Duodenal mucosa (tissue), 2 donors: Measurements from ENCODE around the gene FUT6.

Source experiments
- H3K27ac ChIP-seq: one replicate; pipeline ENCODE4 v1.7.0; 2013; ENCODE audit warnings: low read depth, low read length
- H3K27me3 ChIP-seq, 2 donors: one replicate each; pipeline ENCODE4 v1.7.0; 2013; ENCODE audit warnings: low read length in 2 of 2, control low read depth in 1 of 2; ENCODE audit not compliant: insufficient read depth in 2 of 2, control insufficient read depth in 1 of 2
- H3K36me3 ChIP-seq, 2 donors: one replicate each; pipeline ENCODE4 v1.7.0; 2013; ENCODE audit warnings: low read length in 2 of 2, control low read depth in 1 of 2; ENCODE audit not compliant: insufficient read depth in 2 of 2, control insufficient read depth in 1 of 2
- H3K4me1 ChIP-seq, 2 donors: one replicate each; pipeline ENCODE4 v1.7.0; 2013; ENCODE audit warnings: low read length in 2 of 2, control low read depth in 1 of 2; ENCODE audit not compliant: insufficient read depth in 2 of 2, control insufficient read depth in 1 of 2
- H3K4me3 ChIP-seq, 2 donors: one replicate each; pipeline ENCODE4 v1.7.0; 2013; ENCODE audit warnings: low read length in 2 of 2, low read depth in 1 of 2
- H3K9ac ChIP-seq, 2 donors: one replicate each; pipeline ENCODE4 v1.7.0; 2013; ENCODE audit warnings: low read length in 2 of 2, low read depth in 1 of 2
- H3K9me3 ChIP-seq, 2 donors: one replicate each; pipeline ENCODE4 v1.7.0; 2013; ENCODE audit warnings: low read length in 2 of 2, control low read depth in 1 of 2; ENCODE audit not compliant: control insufficient read depth in 1 of 2

The FUT6 gene

GRCh38 chr19:5817218-5817617, 22.3 kb downstream of the FUT6 start:
- Histone ChIP-seq H3K4me1 (peaks cover 5 to 7% of the 10 kb centered on the region in 2 donors), H3K36me3 (peaks cover 0 to 5% of the 10 kb centered on the region in 2 donors), H3K27ac (no peak overlapping the region), H3K9ac (no peak overlapping the region), H3K4me3 (no peak overlapping the region), H3K27me3 (no peaks in the 10 kb centered on the region), H3K9me3 (no peaks in the 10 kb centered on the region)

GRCh38 chr19:5814852-5815246, 24.7 kb downstream of the FUT6 start:
- no peak overlapping the region for H3K4me3 ChIP-seq
- peaks cover 5 to 7% of the 10 kb centered on the region in 2 donors for H3K4me1 ChIP-seq
- H3K9me3 ChIP-seq, result no peaks in the 10 kb centered on the region
- peak overlapping the region in 1 of 2 donors; percentile 26 for H3K9ac ChIP-seq
- H3K27me3 ChIP-seq, result no peaks in the 10 kb centered on the region
- H3K36me3 ChIP-seq, result peaks cover 0 to 5% of the 10 kb centered on the region in 2 donors
- H3K27ac ChIP-seq, result no peak overlapping the region

DNA sequence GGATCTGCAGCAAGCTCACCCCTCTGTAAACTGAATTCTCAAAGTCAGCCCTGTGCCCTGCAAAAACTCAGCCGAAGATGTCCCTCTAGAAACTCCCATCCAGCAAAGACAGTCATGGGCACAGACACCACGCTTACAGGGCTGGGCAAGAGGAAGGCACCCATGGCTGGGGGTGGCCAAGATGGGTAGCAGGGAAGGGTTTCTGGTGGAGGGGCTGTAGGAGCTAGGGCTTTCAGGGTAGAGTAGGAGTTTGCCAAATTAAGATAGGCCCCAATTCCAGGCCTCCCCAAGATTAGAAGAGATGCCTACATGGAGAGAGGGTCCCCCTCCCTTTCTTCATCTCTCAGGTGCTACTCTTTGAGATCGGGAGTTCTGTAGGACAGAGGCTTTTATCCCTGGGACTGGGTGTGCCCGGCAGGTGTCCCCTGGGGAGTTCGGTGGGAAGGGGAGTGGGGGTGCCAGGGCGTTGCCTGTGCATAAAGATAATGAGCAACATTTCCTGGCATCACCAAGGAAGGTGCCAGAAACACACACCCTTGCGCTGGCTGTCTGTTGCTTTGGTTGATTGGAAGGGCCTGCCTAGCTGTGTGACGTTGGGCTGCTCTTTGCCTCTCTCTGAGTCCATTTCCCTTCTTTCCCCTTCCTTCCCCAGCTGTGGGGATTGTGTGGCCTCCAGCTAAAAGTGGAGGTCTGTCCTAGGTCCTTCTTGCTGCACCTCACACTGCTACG, 25.2 kb downstream of the FUT6 start:
- H3K4me1 ChIP-seq, result peaks cover 5 to 7% of the 10 kb centered on the region in 2 donors
- no peak overlapping the region for H3K9ac ChIP-seq
- no peaks in the 10 kb centered on the region for H3K27me3 ChIP-seq
- H3K9me3 ChIP-seq, result no peaks in the 10 kb centered on the region
- peaks cover 0 to 5% of the 10 kb centered on the region in 2 donors for H3K36me3 ChIP-seq
- no peak overlapping the region for H3K4me3 ChIP-seq
- no peak overlapping the region for H3K27ac ChIP-seq

GRCh38 chr19:5811117-5811516, 28.4 kb downstream of the FUT6 start:
- Histone ChIP-seq H3K27me3 (no peaks in the 10 kb centered on the region), H3K4me1 (peaks cover 5 to 7% of the 10 kb centered on the region in 2 donors), H3K9ac (no peak overlapping the region), H3K36me3 (no peaks in the 10 kb centered on the region), H3K27ac (no peak overlapping the region), H3K9me3 (no peaks in the 10 kb centered on the region), H3K4me3 (no peak overlapping the region)

DNA sequence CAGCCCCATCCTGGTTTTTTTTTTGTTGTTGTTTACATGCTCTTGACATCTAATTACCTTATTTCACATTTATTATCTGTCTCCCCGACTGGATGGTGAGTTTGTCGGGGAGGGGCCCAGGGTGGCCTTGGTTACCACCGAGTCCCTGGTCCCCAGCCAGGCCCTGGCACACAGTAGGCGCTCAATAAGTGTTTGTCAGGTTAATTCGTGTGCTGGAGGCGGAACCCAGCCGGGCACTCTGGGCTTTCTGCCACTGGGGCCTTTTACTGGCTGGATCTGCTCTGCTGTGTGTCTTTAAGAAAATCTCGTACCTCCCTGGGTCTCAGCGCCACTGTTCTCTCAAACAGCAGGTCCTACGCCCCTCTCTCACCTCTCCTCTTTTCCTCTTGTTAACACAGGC, 30.0 kb downstream of the FUT6 start:
- no peak overlapping the region for H3K9ac ChIP-seq
- no peaks in the 10 kb centered on the region for H3K27me3 ChIP-seq
- no peak overlapping the region for H3K27ac ChIP-seq
- no peaks in the 10 kb centered on the region for H3K9me3 ChIP-seq
- H3K36me3 ChIP-seq, result no peaks in the 10 kb centered on the region
- H3K4me3 ChIP-seq, result no peak overlapping the region
- peaks cover 0 to 2% of the 10 kb centered on the region in 2 donors for H3K4me1 ChIP-seq

DNA sequence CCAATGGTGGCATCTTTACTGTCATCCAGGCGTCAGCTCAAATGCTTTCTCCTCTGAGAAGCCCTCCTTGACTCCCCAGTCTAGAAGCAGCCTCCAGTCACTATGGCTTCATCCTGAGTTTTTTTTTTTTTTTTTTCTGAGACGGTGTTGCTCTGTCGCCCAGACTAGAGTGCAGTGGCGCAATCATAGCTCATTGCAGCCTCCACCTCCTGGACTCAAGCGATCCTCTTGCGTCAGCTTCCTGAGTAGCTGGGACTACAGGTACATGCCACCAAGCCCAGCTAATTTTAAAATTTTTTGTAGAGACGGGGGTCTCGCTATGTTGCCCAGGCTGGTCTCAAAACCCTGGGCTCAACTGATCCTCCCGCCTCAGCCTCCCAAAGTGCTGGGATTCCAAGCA, 30.4 kb downstream of the FUT6 start:
- Histone ChIP-seq H3K36me3 (no peaks in the 10 kb centered on the region), H3K27me3 (no peaks in the 10 kb centered on the region), H3K4me3 (no peak overlapping the region), H3K9ac (no peak overlapping the region), H3K4me1 (peaks cover 0 to 5% of the 10 kb centered on the region in 2 donors), H3K9me3 (no peaks in the 10 kb centered on the region), H3K27ac (no peak overlapping the region)

- H3K9ac ChIP-seq, result no peak overlapping the region
- H3K27me3 ChIP-seq, result no peaks in the 10 kb centered on the region
- H3K36me3 ChIP-seq, result no peaks in the 10 kb centered on the region
- no peaks in the 10 kb centered on the region for H3K9me3 ChIP-seq
- H3K27ac ChIP-seq, result no peak overlapping the region
- H3K4me1 ChIP-seq, result peaks cover 5 to 12% of the 10 kb centered on the region in 2 donors
- no peak overlapping the region for H3K4me3 ChIP-seq
These were observed 31.2 kb downstream of the FUT6 start for GRCh38 chr19:5808120-5808816.

DNA sequence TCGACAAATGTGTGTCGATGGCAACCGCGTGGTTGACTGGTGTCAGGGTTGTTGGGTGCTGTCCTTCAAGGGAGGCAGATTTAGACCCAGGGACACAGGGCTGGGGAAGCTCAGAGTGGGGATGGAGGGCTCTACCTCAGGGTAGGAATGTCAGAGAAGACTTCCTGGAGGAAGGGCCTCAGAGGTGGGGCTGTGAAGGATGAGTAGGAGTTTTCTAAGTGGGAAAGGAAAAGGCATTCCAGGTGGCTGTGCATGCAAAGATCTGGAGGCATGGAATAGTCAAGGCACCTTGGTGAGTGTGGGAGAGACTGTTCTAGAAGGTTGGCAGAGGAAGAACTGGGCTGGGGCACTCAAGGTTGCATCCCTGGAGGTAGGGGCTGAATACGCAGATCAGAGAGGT, 32.6 kb downstream of the FUT6 start:
- H3K9ac ChIP-seq, result no peak overlapping the region
- H3K9me3 ChIP-seq, result no peaks in the 10 kb centered on the region
- no peaks in the 10 kb centered on the region for H3K36me3 ChIP-seq
- no peaks in the 10 kb centered on the region for H3K27me3 ChIP-seq
- no peak overlapping the region for H3K27ac ChIP-seq
- H3K4me1 ChIP-seq, result peaks cover 7 to 13% of the 10 kb centered on the region in 2 donors
- H3K4me3 ChIP-seq, result no peak overlapping the region

GRCh38 chr19:5806133-5806489, 33.4 kb downstream of the FUT6 start:
- Histone ChIP-seq H3K4me3 (no peak overlapping the region), H3K27ac (no peak overlapping the region), H3K27me3 (no peaks in the 10 kb centered on the region)

DNA sequence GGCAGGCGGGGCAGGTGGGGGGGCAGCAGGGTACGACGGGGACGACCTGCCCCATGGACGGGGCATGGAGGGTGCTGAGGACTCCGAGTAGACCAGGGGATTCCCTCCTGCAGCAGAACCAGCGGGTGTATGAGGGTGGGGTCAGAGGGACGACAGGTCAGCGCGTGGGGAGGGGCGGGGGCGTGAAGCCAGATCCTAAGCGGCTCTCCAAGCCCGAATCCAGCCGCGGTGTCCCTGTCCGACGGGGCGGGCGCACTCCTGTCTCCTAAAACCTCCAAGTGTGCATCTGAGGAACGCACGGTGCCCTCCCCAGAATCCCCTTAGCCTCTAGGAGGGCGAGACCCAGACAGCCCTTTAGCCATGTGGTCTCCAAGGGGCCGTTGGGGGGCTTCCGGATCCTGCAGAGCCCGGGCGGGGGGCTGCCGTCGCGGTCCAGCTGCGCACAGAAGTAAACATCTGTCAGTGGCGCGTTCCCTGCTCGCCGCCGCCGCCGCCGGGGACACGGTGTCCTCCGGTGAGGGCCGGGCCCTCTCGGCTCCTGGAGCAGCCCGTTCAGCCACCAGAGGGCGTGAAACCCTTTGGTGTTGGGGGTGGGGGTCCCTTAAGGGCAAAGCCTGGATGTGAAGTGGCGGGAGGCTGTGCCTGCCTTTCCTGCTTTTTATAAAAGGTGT, 33.9 kb downstream of the FUT6 start:
- Histone ChIP-seq H3K36me3 (no peaks in the 10 kb centered on the region), H3K9me3 (no peaks in the 10 kb centered on the region), H3K27me3 (no peaks in the 10 kb centered on the region), H3K27ac (no peak overlapping the region), H3K9ac (no peak overlapping the region), H3K4me3 (peak overlapping the region; percentile 9 to 29), H3K4me1 (peaks cover 12 to 18% of the 10 kb centered on the region in 2 donors)

More at GRCh38 chr19:5806133-5806489, 33.4 kb downstream of the FUT6 start:
- Histone ChIP-seq H3K9me3 (no peaks in the 10 kb centered on the region), H3K9ac (no peak overlapping the region), H3K36me3 (no peaks in the 10 kb centered on the region), H3K4me1 (peaks cover 7 to 13% of the 10 kb centered on the region in 2 donors)
